Measurements from ENCODE around the gene YRDC. TPM values are rescaled to one million over a fixed set of nuclear protein-coding genes. Genes with fewer than 3 reads are reported as not detected.
A peak's percentile ranks its signal among the peaks of the same experiment; 100 is the strongest.

The YRDC gene
- total and polyA plus RNA-seq, 2 of the 13 experiments (the other 11 are each of a cell fraction or from before 2014, with no cell fraction given), result 27.5 to 29.2 TPM

GRCh38 chr1:37764414-37764825, 43.6 kb downstream of the YRDC start (continued):
- peak; percentile 45 for TF ChIP-seq CEBPG (CRISPR knock-in tag; IDR thresholded peaks at IDR 0.05)
- TF ChIP-seq CBFB (CRISPR knock-in tag; IDR thresholded peaks at IDR 0.05), result peak; percentile 92
- no peak for TF ChIP-seq PHF21A (CRISPR knock-in tag; IDR thresholded peaks at IDR 0.05)
- TF ChIP-seq ARID2 (CRISPR knock-in tag; IDR thresholded peaks at IDR 0.05; ENCODE audit: borderline replicate concordance), result no peak
- TF ChIP-seq GPN1 (CRISPR knock-in tag; IDR thresholded peaks at IDR 0.05; ENCODE audit: borderline replicate concordance), result peak; percentile 99
- peak; percentile 99 for TF ChIP-seq ZNF296 (CRISPR knock-in tag; conservative IDR thresholded peaks at IDR 0.05)
- TF ChIP-seq, protein P1, sequence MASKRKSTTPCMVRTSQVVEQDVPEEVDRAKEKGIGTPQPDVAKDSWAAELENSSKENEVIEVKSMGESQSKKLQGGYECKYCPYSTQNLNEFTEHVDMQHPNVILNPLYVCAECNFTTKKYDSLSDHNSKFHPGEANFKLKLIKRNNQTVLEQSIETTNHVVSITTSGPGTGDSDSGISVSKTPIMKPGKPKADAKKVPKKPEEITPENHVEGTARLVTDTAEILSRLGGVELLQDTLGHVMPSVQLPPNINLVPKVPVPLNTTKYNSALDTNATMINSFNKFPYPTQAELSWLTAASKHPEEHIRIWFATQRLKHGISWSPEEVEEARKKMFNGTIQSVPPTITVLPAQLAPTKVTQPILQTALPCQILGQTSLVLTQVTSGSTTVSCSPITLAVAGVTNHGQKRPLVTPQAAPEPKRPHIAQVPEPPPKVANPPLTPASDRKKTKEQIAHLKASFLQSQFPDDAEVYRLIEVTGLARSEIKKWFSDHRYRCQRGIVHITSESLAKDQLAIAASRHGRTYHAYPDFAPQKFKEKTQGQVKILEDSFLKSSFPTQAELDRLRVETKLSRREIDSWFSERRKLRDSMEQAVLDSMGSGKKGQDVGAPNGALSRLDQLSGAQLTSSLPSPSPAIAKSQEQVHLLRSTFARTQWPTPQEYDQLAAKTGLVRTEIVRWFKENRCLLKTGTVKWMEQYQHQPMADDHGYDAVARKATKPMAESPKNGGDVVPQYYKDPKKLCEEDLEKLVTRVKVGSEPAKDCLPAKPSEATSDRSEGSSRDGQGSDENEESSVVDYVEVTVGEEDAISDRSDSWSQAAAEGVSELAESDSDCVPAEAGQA (IDR thresholded peaks at IDR 0.05; ENCODE audit: low read depth), result no peak
- TF ChIP-seq, protein P1 (CRISPR knock-in tag; IDR thresholded peaks at IDR 0.05; ENCODE audit: borderline replicate concordance), result peak; percentile 99
- TF ChIP-seq TAF1 (CRISPR knock-in tag; IDR thresholded peaks at IDR 0.05), result peak; percentile 86
- TF ChIP-seq, protein P2, sequence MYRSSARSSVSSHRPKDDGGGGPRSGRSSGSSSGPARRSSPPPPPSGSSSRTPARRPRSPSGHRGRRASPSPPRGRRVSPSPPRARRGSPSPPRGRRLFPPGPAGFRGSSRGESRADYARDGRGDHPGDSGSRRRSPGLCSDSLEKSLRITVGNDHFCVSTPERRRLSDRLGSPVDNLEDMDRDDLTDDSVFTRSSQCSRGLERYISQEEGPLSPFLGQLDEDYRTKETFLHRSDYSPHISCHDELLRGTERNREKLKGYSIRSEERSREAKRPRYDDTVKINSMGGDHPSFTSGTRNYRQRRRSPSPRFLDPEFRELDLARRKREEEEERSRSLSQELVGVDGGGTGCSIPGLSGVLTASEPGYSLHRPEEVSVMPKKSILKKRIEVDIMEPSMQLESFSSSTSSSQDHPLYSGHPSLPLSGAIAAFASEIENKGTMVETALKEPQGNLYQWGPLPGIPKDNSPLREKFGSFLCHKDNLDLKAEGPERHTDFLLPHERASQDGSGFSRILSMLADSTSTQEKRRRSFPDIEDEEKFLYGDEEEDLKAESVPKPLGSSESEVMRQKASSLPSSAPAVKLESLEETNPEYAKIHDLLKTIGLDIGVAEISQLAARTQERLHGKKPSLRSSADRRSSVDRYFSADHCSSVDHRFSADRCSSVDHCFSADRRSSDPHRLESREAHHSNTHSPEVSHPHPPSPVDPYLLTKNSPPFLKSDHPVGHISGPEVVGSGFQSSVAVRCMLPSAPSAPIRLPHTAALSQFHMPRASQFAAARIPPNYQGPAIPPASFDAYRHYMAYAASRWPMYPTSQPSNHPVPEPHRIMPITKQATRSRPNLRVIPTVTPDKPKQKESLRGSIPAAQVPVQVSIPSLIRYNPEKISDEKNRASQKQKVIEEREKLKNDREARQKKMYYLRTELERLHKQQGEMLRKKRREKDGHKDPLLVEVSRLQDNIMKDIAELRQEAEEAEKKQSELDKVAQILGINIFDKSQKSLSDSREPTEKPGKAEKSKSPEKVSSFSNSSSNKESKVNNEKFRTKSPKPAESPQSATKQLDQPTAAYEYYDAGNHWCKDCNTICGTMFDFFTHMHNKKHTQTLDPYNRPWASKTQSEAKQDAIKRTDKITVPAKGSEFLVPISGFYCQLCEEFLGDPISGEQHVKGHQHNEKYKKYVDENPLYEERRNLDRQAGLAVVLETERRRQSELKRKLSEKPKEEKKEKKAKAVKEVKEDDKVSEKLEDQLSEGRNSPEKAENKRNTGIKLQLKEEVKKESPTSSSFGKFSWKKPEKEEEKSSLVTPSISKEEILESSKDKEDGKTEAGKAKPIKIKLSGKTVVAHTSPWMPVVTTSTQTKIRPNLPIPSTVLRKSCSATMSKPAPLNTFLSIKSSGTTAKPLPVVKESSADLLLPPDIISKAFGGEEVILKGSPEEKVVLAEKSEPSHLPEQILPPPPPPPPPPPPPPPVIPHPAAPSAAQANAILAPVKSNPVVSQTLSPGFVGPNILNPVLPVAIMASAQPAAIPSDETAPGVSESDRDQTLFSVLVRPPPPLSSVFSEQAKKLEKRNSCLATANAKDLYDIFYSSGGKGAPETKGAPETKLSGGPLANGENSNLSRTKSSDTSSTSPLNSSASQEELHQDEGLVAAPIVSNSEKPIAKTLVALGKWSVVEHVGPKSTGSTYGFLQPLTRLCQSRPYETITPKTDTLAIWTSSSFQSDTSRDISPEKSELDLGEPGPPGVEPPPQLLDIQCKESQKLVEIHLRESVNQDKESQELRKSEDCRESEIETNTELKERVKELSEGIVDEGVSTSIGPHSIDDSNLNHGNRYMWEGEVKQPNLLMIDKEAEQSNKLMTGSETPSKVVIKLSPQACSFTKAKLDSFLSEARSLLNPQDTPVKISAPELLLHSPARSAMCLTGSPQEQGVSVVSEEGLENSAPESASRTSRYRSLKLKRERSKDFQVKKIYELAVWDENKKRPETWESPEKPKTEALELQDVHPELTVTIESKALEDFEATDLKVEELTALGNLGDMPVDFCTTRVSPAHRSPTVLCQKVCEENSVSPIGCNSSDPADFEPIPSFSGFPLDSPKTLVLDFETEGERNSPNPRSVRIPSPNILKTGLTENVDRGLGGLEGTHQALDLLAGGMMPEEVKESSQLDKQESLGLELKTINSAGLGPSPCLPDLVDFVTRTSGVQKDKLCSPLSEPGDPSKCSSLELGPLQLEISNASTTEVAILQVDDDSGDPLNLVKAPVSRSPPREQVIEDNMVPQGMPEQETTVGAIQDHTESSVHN (CRISPR knock-in tag; IDR thresholded peaks at IDR 0.05), result peak; percentile 68; the same call in 1 of the 2 replicates
- TF ChIP-seq CCDC6 (CRISPR knock-in tag; IDR thresholded peaks at IDR 0.05), result peak; percentile 94
- peak; percentile 95 for TF ChIP-seq ZNF503 (CRISPR knock-in tag; IDR thresholded peaks at IDR 0.05)
- peak; percentile 34; the same call in 1 of the 2 replicates for TF ChIP-seq STAG1 (CRISPR knock-in tag; IDR thresholded peaks at IDR 0.05)
- TF ChIP-seq SSRP1 (CRISPR knock-in tag; IDR thresholded peaks at IDR 0.05), result no peak
- peak; percentile 71; the same call in 1 of the 2 replicates for TF ChIP-seq GFI1 (CRISPR knock-in tag; IDR thresholded peaks at IDR 0.05; ENCODE audit: borderline replicate concordance)
- peak; percentile 98 for TF ChIP-seq FLYWCH1 (CRISPR knock-in tag; IDR thresholded peaks at IDR 0.05)

Data from HepG2 (cell line).